Measurements from ENCODE around the gene LARP4B.

The LARP4B gene

DNA sequence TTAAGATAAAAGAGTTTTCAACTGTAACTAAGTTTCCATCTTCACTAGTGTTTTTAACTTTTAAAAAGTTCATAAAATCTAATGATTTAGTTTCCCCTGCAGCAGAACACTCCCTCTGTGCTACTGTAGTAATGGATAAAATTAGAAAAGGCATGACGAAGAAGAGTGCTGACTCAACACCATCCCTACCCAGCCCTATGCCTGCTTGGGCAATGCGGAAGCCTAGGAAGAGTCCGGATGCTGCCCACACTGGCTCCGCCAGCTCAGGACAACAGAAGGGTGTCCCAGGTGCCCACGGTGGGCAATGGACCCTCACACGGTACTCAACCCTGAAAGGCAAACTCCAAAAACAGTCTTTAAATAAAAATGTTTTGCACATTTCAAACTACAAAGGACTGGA is 118.2 kb downstream of the LARP4B start:
- Histone ChIP-seq H3K27me3 (ENCODE audit: low read depth, low read length) (no peaks in the 10 kb centered on the region), H4K20me1 (ENCODE audit: insufficient read depth, low read length) (no peaks in the 10 kb centered on the region; the same call in 1 of the 2 replicates), H3K27ac (ENCODE audit: low read length) (no peak overlapping the region), H3K9ac (ENCODE audit: low read length) (no peak overlapping the region), H3K9me3 (ENCODE audit: insufficient read depth, low read length) (no peaks in the 10 kb centered on the region), H3K4me2 (ENCODE audit: low read length) (no peak overlapping the region), H3K79me2 (ENCODE audit: low read length) (peaks cover 8% of the 10 kb centered on the region; the same call in 1 of the 2 replicates), H3K36me3 (replicated peaks; ENCODE audit: low read depth, low read length) (peaks cover 55% of the 10 kb centered on the region), H3K4me3 (ENCODE audit: low read length) (no peak overlapping the region), H3K4me1 (ENCODE audit: low read length) (peaks cover 6% of the 10 kb centered on the region), H2AFZ (ENCODE audit: low read depth, low read length) (no peak overlapping the region)
- no peak for TF ChIP-seq CTCF (IDR thresholded peaks at IDR 0.05; ENCODE audit: low read depth, low read length)
- TF ChIP-seq EZH2phosphoT487 (IDR thresholded peaks at IDR 0.05; ENCODE audit: low read depth), result no peak

DNA sequence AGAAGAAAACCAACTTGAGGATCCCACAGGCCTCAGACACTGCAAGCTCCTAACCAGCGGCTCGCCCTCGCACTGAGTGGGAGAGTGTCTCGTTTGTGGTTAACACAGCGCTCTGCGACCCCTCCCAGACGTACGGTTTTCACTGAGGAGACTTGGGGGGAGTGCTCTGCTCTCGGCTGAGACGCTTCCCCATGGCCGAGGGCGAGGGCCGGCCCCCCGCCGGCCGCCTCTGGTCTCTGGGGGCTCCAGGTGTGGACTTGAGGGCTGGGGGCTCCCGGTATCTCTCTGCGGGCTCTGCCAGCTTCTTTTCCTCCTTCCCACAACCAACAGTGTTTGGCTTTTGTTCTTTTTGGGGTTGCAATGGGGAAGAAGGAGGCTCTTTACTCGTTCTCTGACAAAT is 118.7 kb downstream of the LARP4B start:
- Histone ChIP-seq H3K27ac (ENCODE audit: low read length) (no peak overlapping the region), H3K4me1 (ENCODE audit: low read length) (peaks cover 1% of the 10 kb centered on the region), H3K9ac (ENCODE audit: low read length) (no peak overlapping the region), H3K9me3 (ENCODE audit: insufficient read depth, low read length) (no peaks in the 10 kb centered on the region), H3K36me3 (replicated peaks; ENCODE audit: low read depth, low read length) (peaks cover 52% of the 10 kb centered on the region), H3K4me3 (ENCODE audit: low read length) (no peak overlapping the region), H4K20me1 (ENCODE audit: insufficient read depth, low read length) (no peaks in the 10 kb centered on the region; the same call in 1 of the 2 replicates), H3K4me2 (ENCODE audit: low read length) (no peak overlapping the region), H3K79me2 (ENCODE audit: low read length) (peaks cover 5% of the 10 kb centered on the region; the same call in 1 of the 2 replicates), H3K27me3 (ENCODE audit: low read depth, low read length) (no peaks in the 10 kb centered on the region), H2AFZ (ENCODE audit: low read depth, low read length) (no peak overlapping the region)
- TF ChIP-seq EZH2phosphoT487 (IDR thresholded peaks at IDR 0.05; ENCODE audit: low read depth), result no peak
- no peak for TF ChIP-seq CTCF (IDR thresholded peaks at IDR 0.05; ENCODE audit: low read depth, low read length)

- Histone ChIP-seq H3K4me1 (ENCODE audit: low read length) (no peaks in the 10 kb centered on the region), H3K27ac (ENCODE audit: low read length) (no peak overlapping the region), H4K20me1 (ENCODE audit: insufficient read depth, low read length) (no peaks in the 10 kb centered on the region), H3K9me3 (ENCODE audit: insufficient read depth, low read length) (no peaks in the 10 kb centered on the region), H3K36me3 (replicated peaks; ENCODE audit: low read depth, low read length) (peaks cover 45% of the 10 kb centered on the region), H3K9ac (ENCODE audit: low read length) (no peak overlapping the region), H3K4me3 (ENCODE audit: low read length) (no peak overlapping the region), H3K4me2 (ENCODE audit: low read length) (no peak overlapping the region), H3K27me3 (ENCODE audit: low read depth, low read length) (no peaks in the 10 kb centered on the region), H3K79me2 (ENCODE audit: low read length) (no peaks in the 10 kb centered on the region), H2AFZ (ENCODE audit: low read depth, low read length) (no peak overlapping the region)
- TF ChIP-seq EZH2phosphoT487 (IDR thresholded peaks at IDR 0.05; ENCODE audit: low read depth) (no peak), CTCF (IDR thresholded peaks at IDR 0.05; ENCODE audit: low read depth, low read length) (no peak)
These were observed 119.9 kb downstream of the LARP4B start for GRCh38 chr10:811379-812175.

GRCh38 chr10:810351-810846 is 121.1 kb downstream of the LARP4B start:
- H3K27ac ChIP-seq (ENCODE audit: low read length), result no peak overlapping the region
- no peaks in the 10 kb centered on the region for H3K4me1 ChIP-seq (ENCODE audit: low read length)
- no peaks in the 10 kb centered on the region for H4K20me1 ChIP-seq (ENCODE audit: insufficient read depth, low read length)
- H3K9me3 ChIP-seq (ENCODE audit: insufficient read depth, low read length), result no peaks in the 10 kb centered on the region
- H3K9ac ChIP-seq (ENCODE audit: low read length), result no peak overlapping the region
- TF ChIP-seq CTCF (IDR thresholded peaks at IDR 0.05; ENCODE audit: low read depth, low read length) (peak; percentile 23), EZH2phosphoT487 (IDR thresholded peaks at IDR 0.05; ENCODE audit: low read depth) (no peak)
- H3K79me2 ChIP-seq (ENCODE audit: low read length), result no peaks in the 10 kb centered on the region
- no peak overlapping the region for H3K4me2 ChIP-seq (ENCODE audit: low read length)
- no peak overlapping the region for H3K4me3 ChIP-seq (ENCODE audit: low read length)
- no peak overlapping the region for H2AFZ ChIP-seq (ENCODE audit: low read depth, low read length)
- H3K36me3 ChIP-seq (replicated peaks; ENCODE audit: low read depth, low read length), result peaks cover 36% of the 10 kb centered on the region
- no peaks in the 10 kb centered on the region for H3K27me3 ChIP-seq (ENCODE audit: low read depth, low read length)
